ENCODE measurements around the gene DUS1L.

Gene DUS1L

GRCh38 chr17:82012640-82013295 lies 52.8 kb downstream of the DUS1L start:
- no peak overlapping the region for H3K4me3 ChIP-seq (ENCODE audit: low read depth, low read length, poor library complexity, severe bottlenecking)
- H3K9ac ChIP-seq (ENCODE audit: low read length), result no peak overlapping the region
- no peaks in the 10 kb centered on the region for H4K20me1 ChIP-seq (ENCODE audit: insufficient read depth, low read length)
- H3K4me2 ChIP-seq (ENCODE audit: low read length), result no peak overlapping the region
- no peaks in the 10 kb centered on the region for H3K9me3 ChIP-seq (ENCODE audit: low read length)
- H3K9me2 ChIP-seq (ENCODE audit: low read depth, low read length), result no peaks in the 10 kb centered on the region
- no peak overlapping the region for H3K27ac ChIP-seq (ENCODE audit: low read depth, low read length, poor library complexity, severe bottlenecking)
- H3K36me3 ChIP-seq (ENCODE audit: insufficient read depth, low read length), result no peaks in the 10 kb centered on the region; the same call in 1 of the 2 replicates
- peaks cover 3% of the 10 kb centered on the region; the same call in 1 of the 2 replicates for H3K27me3 ChIP-seq (ENCODE audit: insufficient read depth, low read length)
- no peak overlapping the region for H2AFZ ChIP-seq (ENCODE audit: low read length)
- no peak for TF ChIP-seq EZH2 (IDR thresholded peaks at IDR 0.05; ENCODE audit: borderline replicate concordance, low read length)
- no peak for TF ChIP-seq CTCF (IDR thresholded peaks at IDR 0.05; ENCODE audit: low read length)
- H3K4me1 ChIP-seq (ENCODE audit: insufficient read depth, low read length, severe bottlenecking), result no peaks in the 10 kb centered on the region
- no peaks in the 10 kb centered on the region for H3F3A ChIP-seq (ENCODE audit: insufficient read depth, low read length)
- H3K79me2 ChIP-seq (ENCODE audit: insufficient read depth, low read length), result no peaks in the 10 kb centered on the region

- no peaks in the 10 kb centered on the region for H3K79me2 ChIP-seq (ENCODE audit: insufficient read depth, low read length)
- no peak overlapping the region for H3K27ac ChIP-seq (ENCODE audit: low read depth, low read length, poor library complexity, severe bottlenecking)
- peaks cover 3% of the 10 kb centered on the region; the same call in 1 of the 2 replicates for H3K27me3 ChIP-seq (ENCODE audit: insufficient read depth, low read length)
- H2AFZ ChIP-seq (ENCODE audit: low read length), result no peak overlapping the region
- no peak overlapping the region for H3K9ac ChIP-seq (ENCODE audit: low read length)
- no peak for TF ChIP-seq CTCF (IDR thresholded peaks at IDR 0.05; ENCODE audit: low read length)
- TF ChIP-seq EZH2 (IDR thresholded peaks at IDR 0.05; ENCODE audit: borderline replicate concordance, low read length), result no peak
- no peaks in the 10 kb centered on the region for H4K20me1 ChIP-seq (ENCODE audit: insufficient read depth, low read length)
- no peaks in the 10 kb centered on the region for H3K4me1 ChIP-seq (ENCODE audit: insufficient read depth, low read length, severe bottlenecking)
- no peaks in the 10 kb centered on the region for H3K9me3 ChIP-seq (ENCODE audit: low read length)
- H3K36me3 ChIP-seq (ENCODE audit: insufficient read depth, low read length), result no peaks in the 10 kb centered on the region; the same call in 1 of the 2 replicates
- no peaks in the 10 kb centered on the region for H3F3A ChIP-seq (ENCODE audit: insufficient read depth, low read length)
- H3K4me3 ChIP-seq (ENCODE audit: low read depth, low read length, poor library complexity, severe bottlenecking), result no peak overlapping the region
- H3K4me2 ChIP-seq (ENCODE audit: low read length), result no peak overlapping the region
- H3K9me2 ChIP-seq (ENCODE audit: low read depth, low read length), result no peaks in the 10 kb centered on the region
Measured at GRCh38 chr17:82012261-82012639, 53.4 kb downstream of the DUS1L start.

- no peaks in the 10 kb centered on the region for H4K20me1 ChIP-seq (ENCODE audit: insufficient read depth, low read length)
- no peak overlapping the region for H2AFZ ChIP-seq (ENCODE audit: low read length)
- no peaks in the 10 kb centered on the region for H3K9me3 ChIP-seq (ENCODE audit: low read length)
- H3K27me3 ChIP-seq (ENCODE audit: insufficient read depth, low read length), result peaks cover 3% of the 10 kb centered on the region; the same call in 1 of the 2 replicates
- H3K4me3 ChIP-seq (ENCODE audit: low read depth, low read length, poor library complexity, severe bottlenecking), result no peak overlapping the region
- H3F3A ChIP-seq (ENCODE audit: insufficient read depth, low read length), result no peaks in the 10 kb centered on the region
- no peak overlapping the region for H3K4me2 ChIP-seq (ENCODE audit: low read length)
- no peaks in the 10 kb centered on the region for H3K4me1 ChIP-seq (ENCODE audit: insufficient read depth, low read length, severe bottlenecking)
- H3K9ac ChIP-seq (ENCODE audit: low read length), result no peak overlapping the region
- H3K9me2 ChIP-seq (ENCODE audit: low read depth, low read length), result no peaks in the 10 kb centered on the region
- no peak overlapping the region for H3K27ac ChIP-seq (ENCODE audit: low read depth, low read length, poor library complexity, severe bottlenecking)
- no peaks in the 10 kb centered on the region; the same call in 1 of the 2 replicates for H3K36me3 ChIP-seq (ENCODE audit: insufficient read depth, low read length)
- no peaks in the 10 kb centered on the region for H3K79me2 ChIP-seq (ENCODE audit: insufficient read depth, low read length)
- no peak for TF ChIP-seq CTCF (IDR thresholded peaks at IDR 0.05; ENCODE audit: low read length)
- no peak for TF ChIP-seq EZH2 (IDR thresholded peaks at IDR 0.05; ENCODE audit: borderline replicate concordance, low read length)
Measured at GRCh38 chr17:82011617-82012187, 53.9 kb downstream of the DUS1L start.
